ENCODE measurements around the gene CPVL. TPM values are rescaled to one million over a fixed set of nuclear protein-coding genes. Genes with fewer than 3 reads are reported as not detected.
A peak's percentile ranks its signal among the peaks of the same experiment; 100 is the strongest.

The CPVL gene
- total RNA-seq, 1 experiment from 2014 or later: 0.06 TPM

DNA sequence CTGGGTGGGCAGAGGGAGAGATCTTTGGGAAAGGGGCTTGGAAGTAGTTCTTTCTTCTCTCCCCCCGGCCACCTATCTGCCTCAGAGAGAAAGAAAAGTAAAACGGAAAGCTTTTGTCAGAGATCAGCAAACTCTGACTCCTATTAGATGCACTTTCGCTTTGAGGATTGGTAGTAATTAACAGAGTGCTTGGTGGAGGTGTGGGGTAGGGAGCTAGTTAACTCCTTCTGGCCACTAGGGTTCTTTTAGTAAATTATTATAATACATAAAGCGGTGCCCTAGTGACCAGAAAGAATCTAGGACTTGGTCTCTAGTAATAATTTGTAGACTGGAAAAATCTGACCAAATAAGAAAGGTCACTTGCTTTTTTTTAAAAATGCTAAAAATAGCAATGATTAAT is 54.6 kb downstream of the CPVL start:
- DNase-seq (ENCODE audit: low read depth): peak; percentile 22

DNA sequence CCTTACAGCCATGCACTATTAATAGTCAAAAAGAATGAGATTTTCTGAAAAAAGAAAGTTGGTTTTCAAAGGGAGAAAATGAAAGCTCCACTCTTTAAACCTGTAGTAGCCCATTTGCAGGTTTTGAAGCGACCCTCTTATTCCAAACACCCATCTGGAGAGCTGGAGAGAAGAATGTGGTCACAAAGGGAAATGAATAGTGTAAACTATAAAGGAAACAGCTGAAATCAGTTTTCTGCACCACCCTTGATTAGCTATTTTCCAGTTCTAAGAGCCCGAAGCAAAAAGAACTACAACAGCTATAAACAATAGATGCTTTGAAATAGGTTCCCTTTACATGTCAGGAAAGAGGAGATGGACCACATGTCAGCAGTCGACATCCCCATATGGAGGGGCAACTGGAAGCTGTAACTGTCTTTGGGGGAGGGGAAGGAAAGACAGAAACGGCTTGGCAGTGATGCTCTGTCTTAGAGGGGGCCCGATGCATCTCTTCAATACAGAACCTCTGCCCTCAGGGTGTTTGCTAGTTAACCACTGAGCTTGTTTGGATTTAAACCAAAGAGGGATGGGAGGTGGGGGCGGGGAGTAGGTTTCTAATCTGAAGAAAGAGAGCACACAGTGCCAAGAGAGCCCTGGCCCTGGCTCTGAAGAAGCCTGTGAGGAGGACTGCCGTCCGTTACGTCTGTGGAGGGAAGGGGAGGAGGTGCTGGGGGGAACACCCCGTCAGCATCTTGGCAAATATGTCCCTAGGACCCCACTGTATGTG is 55.3 kb downstream of the CPVL start:
- no peak for DNase-seq (ENCODE audit: low read depth)

DNA sequence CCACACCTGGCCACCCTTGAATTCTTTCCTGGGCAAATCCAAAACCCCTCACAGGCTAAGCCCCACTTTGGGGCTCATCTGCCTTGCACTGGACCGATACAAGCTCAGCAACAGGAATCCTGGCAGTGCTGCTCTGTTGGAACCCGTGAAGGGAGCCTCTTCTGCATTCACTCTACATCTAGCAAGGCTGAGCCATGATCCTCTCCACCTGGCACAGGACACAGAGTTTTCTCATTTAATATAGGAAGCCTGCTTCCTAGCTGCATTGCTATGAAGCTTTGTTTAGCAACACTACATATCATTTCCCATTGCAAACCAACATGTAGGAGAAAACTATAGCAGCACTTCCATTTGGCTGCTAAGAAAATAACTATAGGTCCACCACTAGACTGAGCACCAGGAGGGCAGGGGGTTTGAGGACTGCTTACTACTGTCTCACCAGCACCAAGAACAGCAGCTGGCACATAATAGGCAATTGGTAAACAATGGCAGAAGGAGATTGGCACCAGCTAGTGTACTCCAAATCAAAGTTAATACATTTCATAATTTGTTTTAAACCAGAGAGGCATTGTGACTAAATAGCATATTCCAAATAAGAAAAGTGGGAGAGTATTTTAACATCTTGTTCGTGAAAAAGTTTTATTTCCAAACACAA is 56.1 kb downstream of the CPVL start:
- no peak for DNase-seq (ENCODE audit: low read depth)

DNA sequence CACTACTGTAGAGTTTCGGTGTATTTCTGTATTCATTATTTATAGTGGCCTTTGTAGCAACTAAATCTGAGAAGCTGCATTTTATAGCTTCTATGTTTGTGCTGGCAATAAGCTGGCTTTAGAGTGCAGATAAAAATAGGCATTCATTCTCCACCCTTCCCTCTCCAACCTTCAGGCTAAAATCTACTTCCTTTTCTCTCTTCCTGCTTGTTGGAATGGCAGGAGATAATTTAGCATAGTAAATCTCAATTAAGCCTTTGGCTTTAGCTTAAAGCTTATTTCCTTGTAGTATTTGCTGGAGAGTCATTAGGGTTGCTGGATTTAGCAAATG is 58.5 kb downstream of the CPVL start:
- no peak for DNase-seq (ENCODE audit: low read depth)

DNA sequence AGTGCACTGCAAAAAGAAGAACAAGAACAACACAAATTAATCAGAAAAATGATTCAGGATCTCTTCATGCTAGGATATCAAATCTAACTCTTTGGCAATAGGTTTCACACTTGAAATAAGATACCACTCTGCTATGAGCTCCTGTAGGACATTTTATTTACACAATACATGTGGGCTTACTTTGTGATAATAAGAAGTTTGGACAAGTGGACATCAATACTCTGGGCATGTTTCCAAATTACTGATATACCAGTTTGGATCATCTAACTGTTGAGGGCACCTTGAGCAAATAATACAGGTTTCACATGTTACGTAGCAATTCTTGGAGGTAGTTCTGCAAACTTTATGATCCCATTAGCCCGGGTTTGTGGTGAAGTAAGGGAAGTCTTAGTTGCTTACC is 59.8 kb downstream of the CPVL start:
- no peak for DNase-seq (ENCODE audit: low read depth)

DNA sequence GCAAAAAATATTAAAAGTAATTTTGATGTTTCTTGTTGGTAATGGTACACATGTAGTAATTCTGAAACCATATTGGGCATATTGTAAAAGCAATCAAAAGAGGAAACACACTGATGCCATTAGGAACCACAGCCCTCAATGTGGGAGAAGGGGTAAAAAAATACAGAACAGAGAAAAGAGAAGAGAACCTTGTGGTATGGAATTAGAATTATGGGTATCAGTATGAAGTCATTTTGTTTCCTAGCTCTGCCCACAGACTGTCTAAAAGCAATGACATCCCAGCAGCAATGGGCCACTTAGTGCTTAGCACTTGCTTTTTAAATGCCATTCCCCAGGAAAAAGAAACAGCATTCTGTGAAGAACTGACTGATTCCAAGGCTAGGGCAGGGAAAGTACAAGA is 61.5 kb downstream of the CPVL start:
- DNase-seq (ENCODE audit: low read depth): no peak

DNA sequence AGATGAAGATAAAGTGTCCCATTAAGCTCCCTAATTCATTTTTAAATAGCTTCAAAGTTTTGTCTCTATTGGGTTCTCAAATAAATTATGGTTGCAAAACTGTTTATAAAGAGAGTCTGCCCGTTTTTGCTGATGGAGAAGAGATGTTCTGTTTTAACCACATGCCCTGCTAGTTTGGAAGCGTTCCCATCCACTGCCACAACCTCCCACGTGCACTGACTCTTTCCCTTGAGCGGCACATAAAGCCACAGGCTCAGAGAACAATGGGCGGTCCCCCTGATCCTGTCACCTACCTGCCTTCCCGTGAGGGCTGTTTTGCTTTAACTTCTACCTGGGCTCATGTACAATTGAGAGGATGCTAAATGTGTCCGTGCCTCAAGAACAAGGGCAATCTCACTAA is 65.5 kb downstream of the CPVL start:
- no peak for DNase-seq (ENCODE audit: low read depth)

DNA sequence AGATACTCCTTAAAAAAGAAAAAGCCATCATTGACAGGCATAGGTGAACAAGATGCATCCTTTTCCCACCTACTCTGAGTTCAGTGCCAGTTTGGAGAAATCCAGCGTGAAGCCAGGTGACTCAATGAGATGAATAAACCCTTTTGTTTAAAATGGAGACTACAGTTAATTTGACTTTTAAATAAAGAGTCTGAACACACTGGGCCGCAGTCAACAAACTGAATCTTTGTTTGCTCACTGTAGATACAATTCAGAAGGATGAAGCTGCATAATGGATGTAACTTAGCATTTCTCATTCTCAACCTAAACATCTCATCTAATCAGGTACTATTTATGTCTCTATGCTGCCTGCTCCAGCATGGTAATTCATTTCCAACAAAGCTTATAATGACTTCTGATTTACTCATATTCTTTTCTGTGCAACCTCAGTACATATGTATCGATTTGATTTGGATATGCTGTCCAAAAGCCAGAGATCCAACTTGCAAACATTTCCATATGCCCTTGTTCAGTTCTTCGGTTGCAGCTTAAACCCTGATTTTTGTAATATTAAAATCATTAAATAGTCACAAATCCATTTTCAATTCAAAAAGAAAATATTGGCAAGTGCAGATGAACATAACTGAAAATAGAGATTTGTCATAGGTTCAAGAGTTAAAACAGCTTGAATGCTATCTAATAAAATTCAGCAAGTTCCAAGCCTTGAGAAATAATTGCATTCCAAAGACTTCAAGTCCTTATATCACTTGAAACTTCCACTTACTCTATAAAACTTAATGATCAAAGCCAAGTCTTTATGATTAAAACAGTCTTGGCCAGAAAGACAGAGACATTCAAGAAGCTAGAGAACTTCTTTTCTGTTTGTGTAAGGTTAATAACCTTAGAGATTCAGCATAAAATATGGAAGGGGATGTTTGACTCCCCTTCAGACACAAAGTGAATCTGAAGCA is 67.8 kb downstream of the CPVL start:
- no peak for DNase-seq (ENCODE audit: low read depth)

DNA sequence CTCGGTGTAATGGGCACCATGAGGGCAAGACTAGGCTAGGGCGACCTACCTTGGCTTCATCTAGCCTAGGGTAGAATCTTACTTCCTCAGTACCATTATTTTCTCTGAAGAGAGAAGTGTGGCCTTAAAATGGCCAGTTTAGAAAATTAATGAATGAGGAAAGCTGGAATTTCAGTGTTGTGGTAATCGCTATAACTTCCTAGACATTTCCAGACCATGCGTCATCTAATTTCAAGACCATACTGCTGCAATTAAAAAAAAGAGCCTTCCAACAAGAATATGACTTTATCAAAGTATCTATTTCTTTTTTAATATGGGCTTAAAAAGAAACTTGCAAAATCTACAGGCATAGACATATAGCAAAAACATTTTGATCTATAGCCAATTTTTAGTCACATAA is 68.5 kb downstream of the CPVL start:
- no peak for DNase-seq (ENCODE audit: low read depth)

DNA sequence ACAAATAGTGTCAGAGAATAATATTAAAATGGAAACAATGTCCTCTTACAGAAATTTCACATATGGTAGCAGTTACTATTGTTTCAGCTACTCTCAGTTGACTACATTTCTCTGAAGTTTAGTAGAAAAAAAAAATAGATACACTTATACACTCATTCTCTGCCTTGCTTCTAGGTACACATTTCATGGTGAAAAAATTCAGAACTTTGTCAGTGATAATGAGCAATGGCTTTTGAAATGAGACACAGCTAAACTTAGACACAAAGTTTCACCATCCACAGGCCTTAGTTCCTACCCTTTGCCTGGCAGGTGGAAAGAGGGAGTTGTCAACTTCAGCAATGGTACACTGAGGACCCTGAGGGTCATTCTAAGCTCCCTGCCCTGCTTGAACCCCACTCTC is 69.2 kb downstream of the CPVL start:
- DNase-seq (ENCODE audit: low read depth): no peak

DNA sequence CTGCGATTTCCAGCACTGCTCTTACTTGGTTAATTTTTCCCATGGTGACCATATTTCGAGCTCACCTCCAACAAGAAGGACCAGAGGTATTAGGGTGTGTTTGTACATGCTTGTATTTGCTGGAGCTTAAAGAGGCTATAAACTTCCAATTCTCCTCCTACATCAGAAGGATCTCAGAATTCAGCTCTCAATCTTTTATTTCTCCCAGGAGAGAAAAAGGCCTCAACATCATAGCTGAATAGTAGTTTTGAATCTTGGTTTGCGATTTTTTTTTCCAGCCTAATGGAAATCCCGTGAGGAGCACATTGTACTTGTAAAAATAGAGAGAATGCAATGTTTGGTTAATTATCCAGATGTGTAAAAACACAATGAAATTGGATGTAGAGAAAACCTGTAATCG is 69.7 kb downstream of the CPVL start:
- DNase-seq (ENCODE audit: low read depth): no peak

DNA sequence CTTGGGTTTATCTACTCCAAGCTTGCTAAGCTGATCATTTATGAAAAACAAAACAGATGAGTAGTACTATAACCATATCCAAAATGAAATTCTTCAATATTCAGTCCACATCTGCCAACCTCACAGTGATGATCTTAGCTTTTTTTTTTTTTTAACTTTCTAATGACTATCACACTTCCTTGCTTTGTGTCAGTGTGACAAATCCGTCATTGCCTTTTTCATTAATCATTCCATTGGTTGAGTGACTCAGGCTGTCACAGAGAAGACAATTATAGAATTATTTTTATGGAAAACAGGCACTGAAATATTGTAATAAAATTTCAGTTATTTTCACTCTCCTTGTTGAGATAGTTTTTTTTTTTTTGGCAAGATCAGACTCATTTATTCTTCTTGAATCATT is 70.7 kb downstream of the CPVL start:
- DNase-seq (ENCODE audit: low read depth): no peak

DNA sequence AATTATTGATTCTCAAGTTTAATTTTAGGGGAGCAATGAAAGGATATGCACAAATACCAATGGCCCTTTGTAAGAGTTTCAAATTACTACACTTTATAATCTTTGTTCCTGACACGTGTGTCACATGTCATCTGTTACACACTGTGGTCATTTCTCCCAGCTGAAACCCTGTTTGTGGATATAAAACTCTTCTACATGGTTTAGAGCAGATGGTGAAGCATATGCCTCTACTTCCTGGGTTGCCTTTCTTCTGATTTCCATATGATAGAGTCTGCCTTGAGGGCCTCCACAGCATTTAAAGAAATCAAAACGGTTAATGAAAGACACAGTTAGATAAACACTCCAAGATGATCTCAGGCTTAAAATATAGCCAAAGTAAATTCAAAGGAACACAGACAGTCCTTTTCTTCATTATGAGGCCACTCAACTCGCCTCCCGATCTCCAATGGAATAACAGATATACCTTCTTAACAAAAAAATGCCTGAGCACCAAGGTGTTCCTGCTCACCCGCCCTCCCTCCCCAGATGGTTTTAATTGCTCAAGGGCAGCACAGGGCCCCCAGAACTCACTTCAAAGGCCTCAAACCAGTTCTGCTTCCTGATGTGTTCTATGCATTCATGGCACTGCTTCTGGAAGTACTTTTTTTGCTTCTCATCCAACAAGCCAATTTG is 75.0 kb downstream of the CPVL start:
- DNase-seq (ENCODE audit: low read depth): no peak

DNA sequence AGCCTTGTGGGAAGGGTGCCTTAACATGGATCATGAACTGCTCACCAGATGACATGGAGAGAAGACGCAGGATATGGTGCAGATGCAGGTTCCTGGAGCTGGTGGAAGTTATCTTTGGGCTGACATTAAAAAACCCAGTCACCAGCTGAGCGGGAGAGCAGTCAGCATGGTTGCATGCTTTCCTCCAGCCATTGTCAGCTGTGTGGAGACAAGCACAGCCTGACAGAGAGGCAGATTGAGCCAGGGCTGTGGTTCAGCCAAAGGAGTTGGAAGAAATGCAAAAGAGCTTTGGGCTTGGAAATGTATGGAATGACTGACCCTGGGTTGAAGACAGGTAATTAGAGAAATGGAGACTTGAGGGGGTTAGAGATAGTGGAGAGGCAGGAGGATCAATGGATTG is 79.7 kb downstream of the CPVL start:
- no peak for DNase-seq (ENCODE audit: low read depth)

DNA sequence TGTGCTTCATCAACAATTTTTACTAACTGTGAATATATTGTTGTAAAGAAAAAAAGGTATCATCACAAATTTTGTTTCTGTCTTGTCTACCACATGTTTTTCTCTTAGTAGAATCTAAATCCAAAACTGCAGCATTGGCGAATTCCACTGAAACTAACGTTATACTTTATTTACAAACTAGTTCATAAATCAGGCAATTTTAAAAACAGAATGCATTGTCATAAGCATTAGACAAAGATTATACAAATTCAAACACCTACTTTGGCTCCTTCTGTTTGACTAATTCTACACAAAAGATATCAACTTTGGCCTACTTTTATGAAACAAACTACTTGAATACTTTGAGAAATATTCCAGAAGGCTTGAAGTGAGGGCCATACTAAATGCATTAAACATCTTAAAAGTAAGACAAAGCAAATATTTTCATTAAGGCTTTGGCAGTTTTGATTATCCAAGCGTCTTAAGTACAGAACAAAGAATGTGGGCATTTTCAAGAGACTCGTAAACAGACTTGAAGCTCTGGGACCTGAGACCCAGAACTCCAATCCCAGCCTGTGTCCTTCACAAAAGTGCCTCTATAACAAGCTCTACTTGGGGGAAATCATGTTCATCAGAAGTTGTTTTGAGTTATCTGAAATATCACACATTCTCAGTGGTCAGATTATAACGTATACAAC is 81.0 kb downstream of the CPVL start:
- no peak for DNase-seq (ENCODE audit: low read depth)

DNA sequence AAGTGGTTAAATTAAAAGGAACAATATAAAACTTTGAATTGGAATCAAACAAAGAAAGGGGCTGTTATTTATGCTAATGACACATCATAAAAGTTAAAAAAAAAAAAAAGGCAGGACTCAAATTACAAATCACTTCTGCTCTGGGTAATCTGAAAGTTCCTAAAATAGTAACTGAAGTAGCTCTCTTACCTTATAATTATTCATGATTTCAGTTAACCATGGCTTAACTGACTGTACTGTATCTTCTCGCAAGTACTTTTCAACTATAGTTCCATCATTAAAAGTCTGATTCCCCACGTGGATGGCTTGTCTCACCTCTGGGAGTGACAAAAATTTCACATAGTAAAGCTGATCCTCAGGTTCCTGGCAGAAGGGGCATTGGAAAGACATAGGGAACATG is 82.5 kb downstream of the CPVL start:
- no peak for DNase-seq (ENCODE audit: low read depth)

DNA sequence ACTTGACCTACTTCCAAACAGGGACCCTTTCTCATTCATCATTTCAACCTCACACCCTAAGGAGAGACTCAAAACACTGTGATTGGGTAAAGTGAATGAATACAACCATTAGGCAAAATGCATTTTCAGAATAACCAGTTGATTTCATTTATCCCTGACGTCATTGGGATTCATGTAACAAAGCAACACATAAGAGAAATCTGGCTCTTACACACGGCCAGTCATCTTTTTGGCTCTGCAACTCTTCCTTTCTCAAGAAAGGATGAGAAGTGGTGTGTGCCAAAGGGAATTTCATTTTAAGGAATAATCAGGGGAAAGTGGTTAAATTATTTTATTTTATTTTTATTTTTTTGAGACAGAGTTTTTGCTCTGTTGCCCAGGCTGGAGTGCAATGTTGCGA is 83.1 kb downstream of the CPVL start:
- no peak for DNase-seq (ENCODE audit: low read depth)

DNA sequence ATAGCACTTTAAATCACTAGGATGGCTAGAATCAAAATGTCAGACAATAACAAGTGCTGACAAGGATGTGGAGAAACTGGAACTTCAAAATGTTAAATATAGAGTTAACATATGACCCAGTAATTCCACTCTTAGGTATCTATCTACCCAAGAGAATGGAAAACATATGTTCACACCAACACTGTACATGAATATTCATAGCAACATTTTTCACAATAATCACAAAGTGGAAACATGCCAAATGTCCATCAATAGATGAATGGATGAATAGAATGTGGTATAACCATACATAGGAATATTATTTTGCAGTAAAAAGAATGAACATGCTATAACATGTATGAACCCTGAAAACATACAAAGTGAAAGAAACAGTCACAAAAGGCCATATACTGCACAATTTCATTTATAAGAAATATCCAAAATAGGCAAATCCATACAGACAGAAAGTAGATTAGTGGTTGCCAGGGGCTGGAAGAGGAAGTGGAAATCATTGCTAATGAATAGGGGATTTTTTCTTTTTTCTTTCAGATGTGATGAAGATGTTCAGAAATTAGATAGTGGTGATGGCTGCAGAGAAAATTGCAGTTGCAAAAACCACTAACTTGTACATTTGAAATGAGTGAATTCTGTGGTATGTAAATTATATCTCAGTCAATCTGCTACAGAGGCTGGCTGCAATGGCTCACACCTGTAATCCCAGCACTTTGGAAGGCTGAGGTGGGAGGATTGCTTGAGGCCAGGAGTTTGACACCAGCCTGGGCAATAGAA is 93.0 kb downstream of the CPVL start:
- DNase-seq (ENCODE audit: low read depth): no peak

DNA sequence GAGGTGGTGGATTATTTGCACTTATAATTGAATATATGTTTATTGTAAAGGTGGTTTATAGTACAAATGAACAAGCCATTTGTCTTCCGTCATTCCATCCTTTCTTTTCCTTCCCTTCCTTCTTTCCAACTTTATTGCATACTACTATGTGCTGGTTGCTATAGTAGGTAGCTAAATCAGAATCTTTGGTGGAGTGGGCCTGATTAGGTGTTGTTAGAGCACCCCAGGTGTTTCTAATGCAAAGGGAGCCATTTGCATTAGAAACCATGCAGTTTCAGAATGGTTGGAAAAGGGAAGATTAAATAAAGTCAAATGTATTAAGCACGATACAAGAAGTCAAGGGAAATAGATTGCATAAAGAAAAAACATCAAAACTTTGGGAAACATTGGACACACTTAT is 99.4 kb downstream of the CPVL start:
- DNase-seq (ENCODE audit: low read depth): no peak

DNA sequence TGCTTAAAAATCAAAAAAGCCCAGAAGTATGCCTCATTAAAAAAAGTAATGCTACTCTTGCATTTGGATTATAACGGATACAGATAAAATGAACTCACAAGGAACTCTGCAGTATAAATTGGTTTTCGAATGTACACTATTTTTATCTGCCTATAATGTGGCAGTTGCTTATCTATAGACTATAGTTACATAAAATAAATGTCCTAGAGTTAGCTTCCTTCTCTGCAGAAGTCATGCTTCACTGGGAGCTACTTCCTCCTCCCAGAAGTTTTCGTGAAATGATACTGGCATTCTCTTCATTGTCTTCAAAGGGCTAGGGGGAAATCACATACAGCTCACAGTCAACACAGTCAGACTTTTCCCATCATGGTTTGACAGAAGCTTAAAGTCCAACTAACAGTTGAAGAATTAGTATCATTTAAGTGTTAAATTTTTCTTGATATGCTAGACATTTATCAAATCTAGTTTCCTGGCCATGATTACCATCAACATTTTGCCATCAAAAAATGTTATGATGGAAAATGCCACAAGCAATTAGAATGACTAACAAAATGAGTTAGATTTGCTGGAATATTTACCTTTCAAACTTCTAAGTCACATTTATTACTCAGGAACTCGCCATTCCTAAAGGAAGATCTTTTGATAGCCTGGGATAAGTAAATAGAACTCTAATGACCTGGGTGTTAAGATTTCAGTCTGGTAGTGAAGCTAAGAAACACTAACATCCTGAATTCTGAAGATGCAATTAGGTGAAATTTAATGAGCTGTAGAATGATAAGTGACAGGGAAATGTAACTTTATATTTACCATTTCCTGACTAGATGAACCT is 100.9 kb downstream of the CPVL start:
- no peak for DNase-seq (ENCODE audit: low read depth)

Measured in LHCN-M2 (cell line).